Ectodermal cell (in vitro differentiated cells): ENCODE data around the gene HOMER2.

Experiments
- H3K27ac ChIP-seq: 2 replicates; pipeline ENCODE4 v1.7.0; 2013; ENCODE audit warnings: mild to moderate bottlenecking, low read depth, low read length; ENCODE audit not compliant: insufficient read depth, poor library complexity, severe bottlenecking
- H3K27me3 ChIP-seq: 2 replicates; pipeline ENCODE4 v1.7.0; 2013; ENCODE audit warnings: mild to moderate bottlenecking, low read length; ENCODE audit not compliant: insufficient read depth, control insufficient read depth, poor library complexity, severe bottlenecking
- H3K36me3 ChIP-seq: one replicate; pipeline ENCODE4 v1.7.0; 2013; ENCODE audit warnings: low read length; ENCODE audit not compliant: control insufficient read depth, insufficient read depth
- H3K4me1 ChIP-seq: one replicate; pipeline ENCODE4 v1.7.0; 2013; ENCODE audit warnings: low read length; ENCODE audit not compliant: control insufficient read depth, insufficient read depth
- H3K4me3 ChIP-seq: 2 replicates; pipeline ENCODE4 v1.7.0; 2013; ENCODE audit warnings: low read depth, low read length, control low read depth; ENCODE audit not compliant: insufficient read depth
- H3K9me3 ChIP-seq: 2 replicates; pipeline ENCODE4 v1.7.0; 2013; ENCODE audit warnings: mild to moderate bottlenecking, low read length, moderate library complexity; ENCODE audit not compliant: control insufficient read depth
- WGBS, 2 experiments: methylation state at CpG; one replicate each; pipeline ENCODE4 v1.1.7; 2013; ENCODE audit warnings: missing lambda C conversion rate in 2 of 2; 5-methylcytosine and 5-hydroxymethylcytosine counted together

HOMER2 gene

GRCh38 chr15:82807920-82808633, 144.4 kb downstream of the HOMER2 start:
- no peaks in the 10 kb centered on the region for H3K9me3 ChIP-seq
- H3K36me3 ChIP-seq = no peaks in the 10 kb centered on the region
- 93 to 94% methylated on average over 8 to 10 of the region's 11 CpGs for WGBS, 2 experiments
- peaks cover 25% of the 10 kb centered on the region for H3K27me3 ChIP-seq
- no peaks in the 10 kb centered on the region for H3K4me1 ChIP-seq
- no peak overlapping the region for H3K27ac ChIP-seq
- H3K4me3 ChIP-seq = no peak overlapping the region

- Histone ChIP-seq H3K36me3 (no peaks in the 10 kb centered on the region), H3K4me3 (no peak within 1 kb of the TSS), H3K27me3 (peaks cover 35% of the 10 kb centered on the region), H3K9me3 (no peaks in the 10 kb centered on the region), H3K4me1 (no peaks in the 10 kb centered on the region), H3K27ac (no peak within 1 kb of the TSS)
- 63 to 77% methylated on average over 2 of the region's 2 CpGs for WGBS, 2 experiments
Measured at GRCh38 chr15:82805994-82806406, 146.5 kb downstream of the HOMER2 start, which contains the start of gene FSD2. Gene FSD2 (minus strand): TSS chr15:82806069. CDS start chr15:82787390, 18,679 bp downstream.

GRCh38 chr15:82804575-82804949, 148.0 kb downstream of the HOMER2 start:
- no peak overlapping the region for H3K4me3 ChIP-seq

GRCh38 chr15:82803793-82804574, 148.5 kb downstream of the HOMER2 start:
- H3K27me3 ChIP-seq = peaks cover 32% of the 10 kb centered on the region

More at GRCh38 chr15:82804575-82804949, 148.0 kb downstream of the HOMER2 start:
- H3K4me1 ChIP-seq = no peaks in the 10 kb centered on the region
- H3K36me3 ChIP-seq = no peaks in the 10 kb centered on the region
- WGBS, 2 experiments = 80 to 81% methylated on average over 1 of the region's 1 CpG
- H3K27me3 ChIP-seq = peaks cover 32% of the 10 kb centered on the region
- no peaks in the 10 kb centered on the region for H3K9me3 ChIP-seq
- no peak overlapping the region for H3K27ac ChIP-seq

GRCh38 chr15:82802497-82802896, 150.0 kb downstream of the HOMER2 start:
- Histone ChIP-seq H3K36me3 (no peaks in the 10 kb centered on the region), H3K4me3 (no peak overlapping the region), H3K27ac (no peak overlapping the region), H3K27me3 (peaks cover 32% of the 10 kb centered on the region), H3K9me3 (no peaks in the 10 kb centered on the region), H3K4me1 (no peaks in the 10 kb centered on the region)
- 77 to 94% methylated on average over 1 of the region's 1 CpG for WGBS, 2 experiments

More at GRCh38 chr15:82803793-82804574, 148.5 kb downstream of the HOMER2 start:
- Histone ChIP-seq H3K36me3 (no peaks in the 10 kb centered on the region), H3K4me1 (no peaks in the 10 kb centered on the region), H3K27ac (no peak overlapping the region), H3K9me3 (no peaks in the 10 kb centered on the region), H3K4me3 (no peak overlapping the region)
- WGBS, 2 experiments = 86 to 98% methylated on average over 2 of the region's 2 CpGs

GRCh38 chr15:82799183-82799841, 153.2 kb downstream of the HOMER2 start:
- H3K27me3 ChIP-seq = peaks cover 22% of the 10 kb centered on the region
- no peak overlapping the region for H3K4me3 ChIP-seq
- no peak overlapping the region for H3K27ac ChIP-seq
- WGBS, 2 experiments = 86% methylated on average over 7 of the region's 7 CpGs
- H3K9me3 ChIP-seq = no peaks in the 10 kb centered on the region
- no peaks in the 10 kb centered on the region for H3K4me1 ChIP-seq
- H3K36me3 ChIP-seq = no peaks in the 10 kb centered on the region
